Measurements from ENCODE around the gene MRPL12.
A peak's percentile ranks its signal among the peaks of the same experiment; 100 is the strongest.

Gene MRPL12

DNA sequence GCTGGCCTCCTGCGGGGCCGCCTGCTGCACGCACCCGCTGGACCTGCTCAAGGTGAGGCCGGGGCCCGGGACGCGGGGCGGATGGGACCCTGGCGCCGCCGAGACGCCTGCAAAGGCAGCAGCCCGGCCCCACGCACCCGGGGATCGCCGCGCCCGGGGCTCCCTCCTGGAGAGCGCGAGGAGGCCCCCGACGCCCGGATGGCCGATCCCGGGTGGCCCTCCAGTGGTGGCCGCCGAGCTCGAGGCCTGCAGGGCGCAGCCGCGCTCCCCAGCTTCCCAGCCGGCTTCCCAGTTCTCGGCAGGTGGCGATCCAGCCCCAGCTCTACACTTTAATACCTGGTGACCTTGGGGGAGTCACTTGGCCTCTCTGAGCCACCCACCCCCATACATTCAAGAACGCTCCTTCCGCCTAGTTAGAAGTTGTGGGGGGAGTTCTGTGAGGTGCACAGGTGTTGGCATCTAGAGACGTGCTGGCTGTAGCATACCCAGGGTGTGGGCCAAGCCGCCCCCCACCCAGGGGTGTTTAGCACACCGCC lies 9.4 kb downstream of the MRPL12 start:
- no peak for DNase-seq (ENCODE audit: low read depth)
- TF ChIP-seq, protein P1, sequence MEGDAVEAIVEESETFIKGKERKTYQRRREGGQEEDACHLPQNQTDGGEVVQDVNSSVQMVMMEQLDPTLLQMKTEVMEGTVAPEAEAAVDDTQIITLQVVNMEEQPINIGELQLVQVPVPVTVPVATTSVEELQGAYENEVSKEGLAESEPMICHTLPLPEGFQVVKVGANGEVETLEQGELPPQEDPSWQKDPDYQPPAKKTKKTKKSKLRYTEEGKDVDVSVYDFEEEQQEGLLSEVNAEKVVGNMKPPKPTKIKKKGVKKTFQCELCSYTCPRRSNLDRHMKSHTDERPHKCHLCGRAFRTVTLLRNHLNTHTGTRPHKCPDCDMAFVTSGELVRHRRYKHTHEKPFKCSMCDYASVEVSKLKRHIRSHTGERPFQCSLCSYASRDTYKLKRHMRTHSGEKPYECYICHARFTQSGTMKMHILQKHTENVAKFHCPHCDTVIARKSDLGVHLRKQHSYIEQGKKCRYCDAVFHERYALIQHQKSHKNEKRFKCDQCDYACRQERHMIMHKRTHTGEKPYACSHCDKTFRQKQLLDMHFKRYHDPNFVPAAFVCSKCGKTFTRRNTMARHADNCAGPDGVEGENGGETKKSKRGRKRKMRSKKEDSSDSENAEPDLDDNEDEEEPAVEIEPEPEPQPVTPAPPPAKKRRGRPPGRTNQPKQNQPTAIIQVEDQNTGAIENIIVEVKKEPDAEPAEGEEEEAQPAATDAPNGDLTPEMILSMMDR (IDR thresholded peaks at IDR 0.05; ENCODE audit: low read depth, low read length, missing control alignments): no peak
- H3K4me3 ChIP-seq (ENCODE audit: low read depth, low read length): peak overlapping the region; percentile 80

DNA sequence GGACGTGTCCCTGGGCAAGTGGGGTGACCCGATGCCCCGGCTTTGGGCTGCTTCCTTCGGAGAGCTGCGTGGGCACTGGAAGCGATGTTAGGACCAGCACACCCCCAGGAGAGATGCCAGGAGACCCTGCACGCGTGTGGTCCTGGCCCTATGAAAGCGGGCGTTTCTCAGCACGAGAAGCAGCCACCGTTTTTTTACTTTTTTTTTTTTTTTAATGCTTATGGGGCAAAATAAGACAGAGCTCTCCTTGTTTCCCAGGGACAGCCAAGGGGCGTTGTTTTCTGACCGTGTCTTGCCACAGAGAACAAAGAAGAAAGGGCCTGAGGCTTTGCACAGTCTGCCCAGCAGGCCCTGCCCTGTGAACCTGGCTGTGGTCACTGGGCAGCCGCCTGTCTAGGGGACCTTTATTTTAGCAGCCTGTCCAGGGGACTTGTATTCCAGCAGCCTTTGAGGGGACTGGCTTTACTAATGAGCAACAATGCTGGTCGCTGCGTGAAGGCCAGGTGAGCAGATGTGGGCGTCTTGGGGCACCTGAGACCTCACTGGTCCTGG lies 9.9 kb downstream of the MRPL12 start:
- TF ChIP-seq, protein P1 (IDR thresholded peaks at IDR 0.05; ENCODE audit: low read depth, low read length, missing control alignments): no peak
- H3K4me3 ChIP-seq (ENCODE audit: low read depth, low read length): peak overlapping the region; percentile 80
- no peak for DNase-seq (ENCODE audit: low read depth)

DNA sequence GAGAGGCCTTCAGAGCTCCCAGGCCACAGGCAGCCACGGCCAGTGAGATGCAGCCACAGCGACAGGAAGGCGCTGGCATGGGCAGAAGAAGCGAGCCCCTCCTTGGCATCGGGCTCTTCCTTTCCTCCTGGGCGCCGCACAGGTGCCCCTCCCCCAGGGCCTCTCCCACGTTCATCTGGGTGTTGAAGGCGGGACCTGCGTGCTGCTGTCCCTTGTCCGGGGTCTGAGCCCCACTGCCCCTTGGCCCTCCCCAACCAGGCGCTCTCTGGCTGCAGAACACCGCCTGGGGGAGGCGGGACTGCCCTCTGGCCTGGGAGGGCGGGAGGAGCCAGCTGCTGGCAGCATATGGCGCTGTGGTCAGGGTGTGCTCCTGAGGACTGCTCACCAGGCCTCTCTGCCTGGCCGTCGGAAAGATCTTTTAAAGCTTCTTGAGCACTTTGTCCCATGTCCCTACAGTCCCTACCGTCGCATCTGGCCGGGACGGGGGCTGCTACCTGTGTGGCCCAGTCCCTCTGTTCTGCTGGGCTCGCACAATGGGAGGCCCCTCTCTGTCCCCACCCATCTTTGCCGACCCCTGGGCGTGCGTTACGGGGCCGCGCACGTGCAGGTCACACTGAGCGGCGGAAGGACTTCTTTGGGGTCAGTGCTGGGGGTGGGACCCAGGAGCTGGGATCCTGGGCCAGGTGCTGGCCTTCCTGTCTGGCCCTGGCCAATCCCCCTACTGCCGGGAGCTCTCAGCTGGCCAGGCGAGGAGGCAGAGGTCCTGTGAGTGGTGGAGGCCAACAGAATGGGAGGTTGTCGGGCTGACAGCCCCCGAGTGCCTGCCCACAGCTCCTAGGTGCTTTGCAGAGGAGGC lies 10.6 kb downstream of the MRPL12 start:
- TF ChIP-seq, protein P1 (IDR thresholded peaks at IDR 0.05; ENCODE audit: low read depth, low read length, missing control alignments): no peak
- DNase-seq (ENCODE audit: low read depth): no peak
- peak overlapping the region; percentile 80; the same call in 1 of the 2 replicates for H3K4me3 ChIP-seq (ENCODE audit: low read depth, low read length)

DNA sequence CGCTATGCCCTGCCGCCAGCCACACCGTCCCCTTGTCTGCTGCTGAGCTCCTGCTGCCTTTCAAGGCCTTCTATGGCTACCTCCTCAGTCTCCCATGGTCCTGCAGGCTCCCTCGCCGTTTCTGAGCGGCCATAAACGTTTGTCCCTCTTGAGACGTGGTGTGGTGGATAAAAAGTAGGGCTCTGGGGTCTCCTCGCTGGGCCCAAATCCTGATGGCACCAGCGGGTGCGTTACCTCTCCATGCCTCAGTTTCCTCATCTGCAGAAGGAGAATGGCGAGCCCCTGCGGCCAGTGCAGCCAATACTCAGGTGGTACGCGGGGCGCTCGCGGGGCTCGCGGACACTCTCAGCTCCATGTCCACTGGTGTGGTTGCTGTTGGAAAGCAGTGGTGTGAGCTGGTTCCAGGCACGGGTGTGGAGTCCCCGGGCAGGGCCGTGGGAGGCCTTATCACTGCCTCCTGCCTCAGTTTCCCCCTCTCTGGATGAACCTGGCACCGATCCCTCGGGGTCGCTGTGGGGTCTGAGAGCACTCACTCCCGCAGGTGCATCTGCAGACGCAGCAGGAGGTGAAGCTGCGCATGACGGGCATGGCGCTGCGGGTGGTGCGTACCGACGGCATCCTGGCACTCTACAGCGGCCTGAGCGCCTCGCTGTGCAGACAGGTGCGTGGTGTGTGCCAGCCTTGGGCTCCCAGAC lies 11.4 kb downstream of the MRPL12 start:
- DNase-seq (ENCODE audit: low read depth): no peak
- TF ChIP-seq, protein P1 (IDR thresholded peaks at IDR 0.05; ENCODE audit: low read depth, low read length, missing control alignments): no peak
- H3K4me3 ChIP-seq (ENCODE audit: low read depth, low read length): no peak overlapping the region

DNA sequence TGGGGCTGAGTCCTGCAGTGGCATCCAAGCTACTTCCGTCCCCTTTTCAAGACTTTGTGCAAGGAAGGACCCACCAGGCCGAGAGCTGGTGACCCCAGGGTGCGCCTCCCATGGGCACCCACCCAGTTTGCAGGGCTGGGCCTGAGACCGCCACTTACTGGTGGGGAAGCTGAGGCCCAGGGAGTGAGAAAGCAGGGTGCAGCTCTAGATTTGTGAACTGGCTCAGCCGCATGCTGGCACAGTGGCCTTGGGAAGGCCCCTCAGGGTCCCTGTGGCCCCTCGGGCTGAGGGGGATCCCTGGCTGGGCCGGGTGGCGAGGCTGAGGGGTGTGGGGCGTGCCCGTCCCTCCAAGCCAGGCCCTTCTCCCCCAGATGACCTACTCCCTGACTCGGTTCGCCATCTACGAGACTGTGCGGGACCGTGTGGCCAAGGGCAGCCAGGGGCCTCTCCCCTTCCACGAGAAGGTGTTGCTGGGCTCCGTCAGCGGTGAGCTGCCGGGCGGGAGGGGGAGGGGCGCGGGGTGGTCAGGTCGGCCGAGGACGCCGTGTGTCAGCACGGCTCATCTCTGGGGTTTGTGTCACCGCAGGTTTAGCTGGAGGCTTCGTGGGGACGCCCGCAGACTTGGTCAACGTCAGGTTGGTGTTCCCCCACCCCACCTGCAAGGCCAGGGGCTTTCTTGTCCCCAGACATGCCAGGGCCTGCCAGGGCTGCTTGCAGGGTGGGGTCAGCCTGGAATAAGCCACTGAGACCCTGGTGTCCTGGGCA lies 12.1 kb downstream of the MRPL12 start:
- TF ChIP-seq, protein P1 (IDR thresholded peaks at IDR 0.05; ENCODE audit: low read depth, low read length, missing control alignments): no peak
- no peak for DNase-seq (ENCODE audit: low read depth)
- no peak overlapping the region for H3K4me3 ChIP-seq (ENCODE audit: low read depth, low read length)

DNA sequence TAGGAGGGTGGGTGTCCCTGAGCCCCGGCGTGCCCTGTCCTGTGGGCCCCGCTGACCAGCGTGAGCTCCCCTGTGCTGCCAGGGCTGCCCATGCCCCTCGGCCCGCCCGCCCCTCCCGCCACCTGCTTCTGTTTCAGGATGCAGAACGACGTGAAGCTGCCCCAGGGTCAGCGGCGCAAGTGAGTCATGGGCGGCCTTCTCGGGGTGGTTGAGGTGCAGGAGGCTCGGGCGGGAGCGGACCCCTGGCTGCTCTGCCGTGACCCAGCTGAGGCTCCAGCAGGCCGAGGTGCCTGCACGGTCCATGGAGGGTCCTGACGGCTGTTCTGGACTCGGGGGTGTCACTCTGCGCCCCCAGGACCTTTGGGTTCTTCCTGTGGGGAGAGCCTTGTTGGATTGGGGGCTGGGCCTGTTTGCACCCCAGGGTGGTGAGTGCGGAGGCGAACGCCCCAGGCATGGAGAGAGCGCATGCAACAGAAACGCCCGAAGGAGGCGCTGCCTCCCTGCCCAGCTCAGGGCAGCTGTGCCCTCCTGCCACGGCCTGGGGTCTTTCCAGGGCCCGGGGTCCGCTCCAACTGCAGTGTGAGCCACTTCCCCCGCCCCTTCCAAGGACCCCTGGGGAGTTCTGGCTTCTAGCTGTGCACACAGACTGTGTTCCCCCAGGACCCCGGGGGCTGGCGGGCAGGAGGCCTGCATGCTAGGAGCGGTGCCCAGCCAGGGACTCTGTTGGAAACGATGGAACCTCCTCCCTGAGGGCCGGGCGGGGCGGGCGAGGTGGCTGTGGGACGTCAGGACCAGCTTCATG lies 12.9 kb downstream of the MRPL12 start:
- no peak for DNase-seq (ENCODE audit: low read depth)
- TF ChIP-seq, protein P1 (IDR thresholded peaks at IDR 0.05; ENCODE audit: low read depth, low read length, missing control alignments): no peak

More for the DNA sequence above, 12.9 kb downstream of the MRPL12 start:
- no peak overlapping the region for H3K4me3 ChIP-seq (ENCODE audit: low read depth, low read length)

All from GM12864 (cell line).